ENCODE measurements around the gene PIK3CB.

- TF ChIP-seq BCL11B (tag by site-specific recombination; IDR thresholded peaks at IDR 0.05; ENCODE audit: low read depth) = no peak
- TF ChIP-seq TRIM28 (IDR thresholded peaks at IDR 0.05; ENCODE audit: borderline replicate concordance, low read length) = no peak
- TF ChIP-seq ZNF513 (tag by site-specific recombination; IDR thresholded peaks at IDR 0.05) = no peak
- no peak for TF ChIP-seq ZNF639 (tag by site-specific recombination; IDR thresholded peaks at IDR 0.05)
These were observed 194.2 kb downstream of the PIK3CB start for GRCh38 chr3:138640537-138640936.

Measured in HEK293 (cell line).